HepG2 (cell line): Measurements from ENCODE around the gene JUND. TPM values are rescaled to one million over a fixed set of nuclear protein-coding genes. Genes with fewer than 3 reads are reported as not detected.
A peak's percentile ranks its signal among the peaks of the same experiment; 100 is the strongest.

ENCODE experiments used
- ARID3A ChIP-seq: IDR thresholded peaks from 2 replicates; pipeline ENCODE4 v1.6.1; 2012; ENCODE audit warnings: low read depth, low read length, improper control_type of control experiment
- EZH2 ChIP-seq: conservative IDR thresholded peaks from 2 replicates; pipeline ENCODE4 v1.6.1; 2012; ENCODE audit warnings: mild to moderate bottlenecking, low read depth, low read length, moderate library complexity
- FOSL1 ChIP-seq: sonication (generic); formaldehyde crosslinking; IDR thresholded peaks from 2 replicates; pipeline ENCODE4 v1.9.0; 2021; ENCODE audit warnings: missing genetic modification reagents, borderline replicate concordance
- GATAD2A ChIP-seq: IDR thresholded peaks from 2 replicates; pipeline ENCODE4 v1.6.1; 2016
- GFI1 ChIP-seq: sonication (generic); formaldehyde crosslinking; IDR thresholded peaks from 2 replicates; pipeline ENCODE4 v1.5.0; 2020; ENCODE audit warnings: missing genetic modification reagents, mild to moderate bottlenecking, borderline replicate concordance
- HOXA3 ChIP-seq: sonication (generic); formaldehyde crosslinking; IDR thresholded peaks from 2 replicates; pipeline ENCODE4 v1.5.0; 2020; ENCODE audit warnings: missing genetic modification reagents
- POGK ChIP-seq: sonication (generic); formaldehyde crosslinking; conservative IDR thresholded peaks from 2 replicates; pipeline ENCODE4 v1.8.0; 2022; ENCODE audit warnings: mild to moderate bottlenecking, moderate library complexity, missing genetic modification reagents
- TCF7L2 ChIP-seq: IDR thresholded peaks from 2 replicates; pipeline ENCODE4 v1.6.1; 2011; ENCODE audit warnings: mild to moderate bottlenecking, low read depth, low read length, moderate library complexity
- TRIM22 ChIP-seq: fragments of 450-650 bp; IDR thresholded peaks from 2 replicates; pipeline ENCODE4 v1.6.1; 2017
- ZBTB26 ChIP-seq: IDR thresholded peaks from 2 replicates; pipeline ENCODE4 v1.6.1; 2016; ENCODE audit warnings: missing compliant biosample characterization, missing genetic modification reagents, borderline replicate concordance
- ZNF251 ChIP-seq: sonication (generic); formaldehyde crosslinking; IDR thresholded peaks from 2 replicates; pipeline ENCODE4 v1.9.0; 2021; ENCODE audit warnings: mild to moderate bottlenecking, missing genetic modification reagents
- ZNF275 ChIP-seq: sonication (generic); formaldehyde crosslinking; IDR thresholded peaks from 2 replicates; pipeline ENCODE4 v1.8.0; 2022; ENCODE audit warnings: missing genetic modification reagents, mild to moderate bottlenecking, inconsistent platforms, borderline replicate concordance
- ZNF350 ChIP-seq: sonication (generic); formaldehyde crosslinking; IDR thresholded peaks from 2 replicates; pipeline ENCODE4 v1.4.0; 2020; ENCODE audit warnings: mild to moderate bottlenecking, low read depth, missing genetic modification reagents, borderline replicate concordance
- ZNF432 ChIP-seq: sonication (generic); formaldehyde crosslinking; IDR thresholded peaks from 2 replicates; pipeline ENCODE4 v1.5.0; 2020; ENCODE audit warnings: missing genetic modification reagents, mild to moderate bottlenecking, borderline replicate concordance
- ZNF598 ChIP-seq: sonication (generic); formaldehyde crosslinking; IDR thresholded peaks from 2 replicates; pipeline ENCODE4 v1.5.1; 2020; ENCODE audit warnings: mild to moderate bottlenecking, missing genetic modification reagents, borderline replicate concordance
- ZNF614 ChIP-seq: IDR thresholded peaks from 2 replicates; pipeline ENCODE4 v1.6.1; 2018; ENCODE audit warnings: missing biosample characterization, missing genetic modification reagents, inconsistent platforms, borderline replicate concordance
- polyA plus RNA-seq, 8 experiments: library from polyadenylated mRNA; depleted of rRNA in 3 of 8; stranded (reverse) in 7 of 8; unstranded in 1 of 8; fragments of >200 nt; fragmentation: Illumina TruSeq in 4 of 8; extraction: Trizol in 4 of 8; gene quantifications; 2 replicates each; pipeline versions ENCODE4 v1.2.1 to v1.2.3, GENCODE V29; 2011 to 2016; ENCODE audit warnings: low read depth in 4 of 8, missing spikeins in 1 of 8, mixed read lengths in 1 of 8; ENCODE audit not compliant: insufficient read depth in 1 of 8
- total RNA-seq, 5 experiments: library from RNA; depleted of rRNA; stranded (reverse); fragments of >200 nt; fragmentation: Illumina TruSeq; extraction: Trizol; gene quantifications; 2 replicates each; pipeline ENCODE4 v1.2.3, GENCODE V29; 2016; ENCODE audit warnings: low read depth in 1 of 5
- TF ChIP-seq, protein P1 (sequence below): conservative IDR thresholded peaks from 2 replicates; pipeline ENCODE4 v1.6.1; 2018; ENCODE audit warnings: missing genetic modification reagents
- TF ChIP-seq, protein P2 (sequence below): IDR thresholded peaks from 2 replicates; pipeline ENCODE4 v1.6.1; 2016; ENCODE audit warnings: low read depth

The JUND gene
- total and polyA plus RNA-seq, 2 of the 13 experiments (the other 11 are each of a cell fraction or from before 2014, with no cell fraction given), result 41.2 to 59.8 TPM

DNA sequence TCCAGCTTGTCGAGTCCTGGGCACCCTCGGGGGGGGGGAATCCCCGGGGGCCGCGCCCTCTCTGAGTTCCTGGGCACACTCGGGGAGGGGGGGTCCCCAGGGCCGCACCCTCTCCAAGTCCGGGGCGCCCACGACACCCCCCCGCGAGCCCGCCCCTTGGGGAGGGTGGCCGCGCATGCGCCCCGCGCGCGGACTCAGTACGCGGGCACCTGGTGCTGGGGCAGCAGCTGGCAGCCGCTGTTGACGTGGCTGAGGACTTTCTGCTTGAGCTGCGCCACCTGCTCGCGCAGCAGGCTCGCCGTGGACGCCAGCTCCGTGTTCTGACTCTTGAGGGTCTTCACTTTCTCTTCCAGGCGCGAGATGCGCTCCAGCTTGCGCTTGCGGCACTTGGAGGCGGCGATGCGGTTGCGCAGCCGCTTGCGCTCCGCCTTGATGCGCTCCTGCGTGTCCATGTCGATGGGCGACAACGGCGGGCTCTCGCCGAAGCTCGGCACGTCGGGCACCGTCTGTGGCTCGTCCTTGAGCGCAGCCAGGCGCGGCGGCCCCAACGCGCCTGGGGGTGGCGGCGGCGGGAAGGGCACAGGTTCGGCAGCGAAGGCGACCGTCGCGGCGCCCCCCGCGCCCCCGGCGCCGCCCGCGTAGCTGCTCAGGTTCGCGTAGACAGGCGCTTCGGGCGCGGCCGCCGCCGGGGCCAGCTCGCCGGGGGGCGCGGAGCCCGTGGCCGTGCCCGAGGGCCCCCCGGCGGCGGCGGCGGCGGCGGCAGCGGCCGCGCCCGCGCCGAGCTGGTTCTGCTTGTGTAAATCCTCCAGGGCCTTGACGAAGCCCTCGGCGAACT is 958 bp downstream of the JUND start (continued):
- TF ChIP-seq, protein P1, sequence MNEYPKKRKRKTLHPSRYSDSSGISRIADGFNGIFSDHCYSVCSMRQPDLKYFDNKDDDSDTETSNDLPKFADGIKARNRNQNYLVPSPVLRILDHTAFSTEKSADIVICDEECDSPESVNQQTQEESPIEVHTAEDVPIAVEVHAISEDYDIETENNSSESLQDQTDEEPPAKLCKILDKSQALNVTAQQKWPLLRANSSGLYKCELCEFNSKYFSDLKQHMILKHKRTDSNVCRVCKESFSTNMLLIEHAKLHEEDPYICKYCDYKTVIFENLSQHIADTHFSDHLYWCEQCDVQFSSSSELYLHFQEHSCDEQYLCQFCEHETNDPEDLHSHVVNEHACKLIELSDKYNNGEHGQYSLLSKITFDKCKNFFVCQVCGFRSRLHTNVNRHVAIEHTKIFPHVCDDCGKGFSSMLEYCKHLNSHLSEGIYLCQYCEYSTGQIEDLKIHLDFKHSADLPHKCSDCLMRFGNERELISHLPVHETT (CRISPR knock-in tag), result 0 out of 2 replicates have a peak, but pooled peaks have one; percentile 32
- TF ChIP-seq, protein P2, sequence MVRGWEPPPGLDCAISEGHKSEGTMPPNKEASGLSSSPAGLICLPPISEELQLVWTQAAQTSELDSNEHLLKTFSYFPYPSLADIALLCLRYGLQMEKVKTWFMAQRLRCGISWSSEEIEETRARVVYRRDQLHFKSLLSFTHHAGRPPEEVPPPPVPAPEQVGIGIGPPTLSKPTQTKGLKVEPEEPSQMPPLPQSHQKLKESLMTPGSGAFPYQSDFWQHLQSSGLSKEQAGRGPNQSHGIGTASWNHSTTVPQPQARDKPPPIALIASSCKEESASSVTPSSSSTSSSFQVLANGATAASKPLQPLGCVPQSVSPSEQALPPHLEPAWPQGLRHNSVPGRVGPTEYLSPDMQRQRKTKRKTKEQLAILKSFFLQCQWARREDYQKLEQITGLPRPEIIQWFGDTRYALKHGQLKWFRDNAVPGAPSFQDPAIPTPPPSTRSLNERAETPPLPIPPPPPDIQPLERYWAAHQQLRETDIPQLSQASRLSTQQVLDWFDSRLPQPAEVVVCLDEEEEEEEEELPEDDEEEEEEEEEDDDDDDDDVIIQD (CRISPR knock-in tag), result no peak
- TF ChIP-seq TRIM22 (no peak), GFI1 (CRISPR knock-in tag) (no peak), TCF7L2 (no peak), HOXA3 (CRISPR knock-in tag) (peak; percentile 73), GATAD2A (CRISPR knock-in tag) (no peak), ZNF251 (CRISPR knock-in tag) (no peak), FOSL1 (CRISPR knock-in tag) (no peak), ZNF350 (no peak), ARID3A (no peak), POGK (CRISPR knock-in tag) (no peak), ZNF275 (no peak), ZNF598 (CRISPR knock-in tag) (no peak), ZNF432 (CRISPR knock-in tag) (no peak), ZNF614 (CRISPR knock-in tag) (0 out of 2 replicates have a peak, but pooled peaks have one; percentile 40), EZH2 (no peak), ZBTB26 (CRISPR knock-in tag) (no peak)
